Mammary epithelial cell (primary cell): ENCODE data around the gene ATP13A4.

ENCODE experiments used
- CTCF ChIP-seq, 2 donors: IDR thresholded peaks in 1 of 2; conservative IDR thresholded peaks in 1 of 2; 2 replicates each; pipeline ENCODE4 v1.5.1; 2011 to 2012; ENCODE audit warnings: inconsistent platforms in 2 of 2, low read length in 2 of 2, mild to moderate bottlenecking in 2 of 2, control low read depth in 1 of 2, low read depth in 1 of 2; ENCODE audit not compliant: insufficient read depth in 1 of 2; ENCODE audit errors: extremely low read depth in 1 of 2
- EZH2 ChIP-seq: IDR thresholded peaks from 2 replicates; pipeline ENCODE4 v1.6.1; 2012; ENCODE audit warnings: low read length, inconsistent platforms, borderline replicate concordance

- TF ChIP-seq EZH2 (no peak), CTCF (conservative IDR thresholded peaks at IDR 0.05 in 1 of 2, IDR thresholded peaks at IDR 0.05 in 1 of 2; ENCODE audit: extremely low read depth in 1 of 2, insufficient read depth in 1 of 2, low read depth in 1 of 2, low read length in 2 of 2) (no peak)
Observed at GRCh38 chr3:193388361-193388760, 166.3 kb downstream of the ATP13A4 start.
